GM12891 (cell line): ENCODE measurements around the gene OXGR1.

Experiments used
- DNase-seq: peaks from one replicate; pipeline ENCODE4 v3.0.0; 2011; ENCODE audit warnings: low spot score; ENCODE audit not compliant: insufficient read length
- FAIRE-seq: peaks from 2 replicates; lab custom pipeline; 2011; peaks lifted over from hg19 to GRCh38; lab: Jason Lieb, UNC
- PAX5 ChIP-seq: IDR thresholded peaks from 2 replicates; pipeline ENCODE4 v1.6.1; 2011; ENCODE audit warnings: low read length, moderate library complexity, mild to moderate bottlenecking; ENCODE audit not compliant: insufficient read depth, severe bottlenecking
- POLR2A ChIP-seq: IDR thresholded peaks from 2 replicates; pipeline ENCODE4 v1.6.1; 2011; ENCODE audit warnings: low read depth, low read length, control low read depth
- POLR2AphosphoS5 ChIP-seq: IDR thresholded peaks from 2 replicates; pipeline ENCODE4 v1.6.1; 2011; ENCODE audit warnings: low read depth, low read length, control low read depth
- POU2F2 ChIP-seq: IDR thresholded peaks from 2 replicates; pipeline ENCODE4 v1.6.1; 2011; ENCODE audit warnings: low read depth, mild to moderate bottlenecking, control low read depth, low read length, moderate library complexity
- SPI1 ChIP-seq: IDR thresholded peaks from 2 replicates; pipeline ENCODE4 v1.6.1; 2011; ENCODE audit warnings: low read depth, low read length, control low read depth
- TAF1 ChIP-seq: IDR thresholded peaks from 2 replicates; pipeline ENCODE4 v1.6.1; 2011; ENCODE audit warnings: low read depth, low read length, control low read depth

The OXGR1 gene

GRCh38 chr13:96968027-96968426 is 26.2 kb downstream of the OXGR1 start:
- FAIRE-seq (no peak), DNase-seq (no peak)
- no peak for TF ChIP-seq POLR2A
- TF ChIP-seq POU2F2, result no peak
- TF ChIP-seq SPI1, result no peak
- TF ChIP-seq POLR2AphosphoS5, result no peak
- no peak for TF ChIP-seq PAX5
- TF ChIP-seq TAF1, result no peak

- no peak for FAIRE-seq
- no peak for DNase-seq
- TF ChIP-seq PAX5, result no peak
- TF ChIP-seq TAF1, result no peak
- TF ChIP-seq POU2F2, result no peak
- no peak for TF ChIP-seq SPI1
- no peak for TF ChIP-seq POLR2AphosphoS5
- TF ChIP-seq POLR2A, result no peak
Observed at GRCh38 chr13:96967248-96967745, 27.0 kb downstream of the OXGR1 start.

- TF ChIP-seq POU2F2, result no peak
- TF ChIP-seq POLR2A, result no peak
- no peak for TF ChIP-seq POLR2AphosphoS5
- TF ChIP-seq TAF1, result no peak
- TF ChIP-seq PAX5, result no peak
- TF ChIP-seq SPI1, result no peak
- DNase-seq (no peak), FAIRE-seq (no peak)
Observed at GRCh38 chr13:96966415-96967102, 27.7 kb downstream of the OXGR1 start.

GRCh38 chr13:96963786-96964475 is 30.3 kb downstream of the OXGR1 start:
- TF ChIP-seq TAF1, result no peak
- no peak for TF ChIP-seq POU2F2
- TF ChIP-seq POLR2A, result no peak
- TF ChIP-seq SPI1, result no peak
- no peak for TF ChIP-seq POLR2AphosphoS5
- no peak for TF ChIP-seq PAX5
- FAIRE-seq (no peak), DNase-seq (no peak)

- TF ChIP-seq SPI1 (no peak), POLR2AphosphoS5 (no peak), TAF1 (no peak), POU2F2 (no peak)
- no peak for DNase-seq
- FAIRE-seq, result no peak
Observed at GRCh38 chr13:96960379-96960778, 33.9 kb downstream of the OXGR1 start.

- DNase-seq, result no peak
Observed at GRCh38 chr13:96958286-96958891, 35.9 kb downstream of the OXGR1 start.

GRCh38 chr13:96952595-96952994 is 41.7 kb downstream of the OXGR1 start:
- FAIRE-seq, result no peak
- TF ChIP-seq POLR2A (no peak), TAF1 (no peak), SPI1 (no peak), POU2F2 (no peak), POLR2AphosphoS5 (no peak), PAX5 (no peak)
- DNase-seq, result no peak

More at GRCh38 chr13:96958286-96958891, 35.9 kb downstream of the OXGR1 start:
- TF ChIP-seq POLR2AphosphoS5 (no peak), POLR2A (no peak), POU2F2 (no peak), PAX5 (no peak), TAF1 (no peak), SPI1 (no peak)
- no peak for FAIRE-seq

GRCh38 chr13:96948127-96948526 is 46.1 kb downstream of the OXGR1 start:
- no peak for TF ChIP-seq PAX5
- TF ChIP-seq POLR2A, result no peak
- TF ChIP-seq TAF1, result no peak
- no peak for TF ChIP-seq SPI1
- TF ChIP-seq POU2F2, result no peak
- no peak for TF ChIP-seq POLR2AphosphoS5
- FAIRE-seq (no peak), DNase-seq (no peak)
